Activated CD4-positive, alpha-beta T cell treated with anti-CD3 and anti-CD28 coated beads for 36 hours (primary cell): Measurements from ENCODE around the gene DCTD. TPM values are rescaled to one million over a fixed set of nuclear protein-coding genes. Genes with fewer than 3 reads are reported as not detected.

Source experiments
- ATAC-seq: fragments of 200-7000 bp; cut with Tn5 transposase; one replicate; pipeline ENCODE4 v1.10.0; 2021; ENCODE audit warnings: mild to moderate bottlenecking, moderate library complexity
- CTCF ChIA-PET: fragments of 350-600 bp; sonication (Branson Sonifier 250); formaldehyde crosslinking; loops from one replicate; lab custom pipeline; 2021; ENCODE audit warnings: antibody characterized with exemption; lab: Charles Lee
- POLR2A ChIA-PET: fragments of 350-600 bp; sonication (Branson Sonifier 250); formaldehyde crosslinking; loops from one replicate; lab custom pipeline; 2021; ENCODE audit warnings: antibody characterized with exemption, inconsistent platforms; lab: Charles Lee
- DNase-seq: peaks from one replicate; pipeline ENCODE4 v3.0.0-alpha.2; 2020
- H3K27ac Mint-ChIP-seq: one replicate; pipeline ENCODE4 v1.8.0; 2021; ENCODE audit warnings: mixed read lengths
- H3K27me3 Mint-ChIP-seq: one replicate; pipeline ENCODE4 v1.8.0; 2021; ENCODE audit warnings: mixed read lengths
- H3K36me3 Mint-ChIP-seq: one replicate; pipeline ENCODE4 v1.8.0; 2021; ENCODE audit warnings: low read depth, mixed read lengths
- H3K4me1 Mint-ChIP-seq: one replicate; pipeline ENCODE4 v1.8.0; 2021; ENCODE audit warnings: mixed read lengths
- H3K4me3 Mint-ChIP-seq: one replicate; pipeline ENCODE4 v1.8.0; 2021; ENCODE audit warnings: mild to moderate bottlenecking, moderate library complexity, mixed read lengths
- H3K9me3 Mint-ChIP-seq: one replicate; pipeline ENCODE4 v1.8.0; 2021; ENCODE audit warnings: low read depth, mixed read lengths
- intact Hi-C, 2 experiments: fragments of 100-400 bp; cut with DNase I in 1 of 2; cut with micrococcal nuclease in 1 of 2; formaldehyde crosslinking; loops; one replicate each; pipeline versions ENCODE4 v1.14.2 to v1.15.1; 2022 to 2024; cut with DNase I, micrococcal nuclease
- total RNA-seq, 2 experiments: library from RNA; stranded (reverse); gene quantifications; one replicate each; pipeline ENCODE4 v1.2.3, GENCODE V29; 2021

DCTD gene
- total RNA-seq, 2 experiments from 2014 or later: 119 to 128 TPM

DNA sequence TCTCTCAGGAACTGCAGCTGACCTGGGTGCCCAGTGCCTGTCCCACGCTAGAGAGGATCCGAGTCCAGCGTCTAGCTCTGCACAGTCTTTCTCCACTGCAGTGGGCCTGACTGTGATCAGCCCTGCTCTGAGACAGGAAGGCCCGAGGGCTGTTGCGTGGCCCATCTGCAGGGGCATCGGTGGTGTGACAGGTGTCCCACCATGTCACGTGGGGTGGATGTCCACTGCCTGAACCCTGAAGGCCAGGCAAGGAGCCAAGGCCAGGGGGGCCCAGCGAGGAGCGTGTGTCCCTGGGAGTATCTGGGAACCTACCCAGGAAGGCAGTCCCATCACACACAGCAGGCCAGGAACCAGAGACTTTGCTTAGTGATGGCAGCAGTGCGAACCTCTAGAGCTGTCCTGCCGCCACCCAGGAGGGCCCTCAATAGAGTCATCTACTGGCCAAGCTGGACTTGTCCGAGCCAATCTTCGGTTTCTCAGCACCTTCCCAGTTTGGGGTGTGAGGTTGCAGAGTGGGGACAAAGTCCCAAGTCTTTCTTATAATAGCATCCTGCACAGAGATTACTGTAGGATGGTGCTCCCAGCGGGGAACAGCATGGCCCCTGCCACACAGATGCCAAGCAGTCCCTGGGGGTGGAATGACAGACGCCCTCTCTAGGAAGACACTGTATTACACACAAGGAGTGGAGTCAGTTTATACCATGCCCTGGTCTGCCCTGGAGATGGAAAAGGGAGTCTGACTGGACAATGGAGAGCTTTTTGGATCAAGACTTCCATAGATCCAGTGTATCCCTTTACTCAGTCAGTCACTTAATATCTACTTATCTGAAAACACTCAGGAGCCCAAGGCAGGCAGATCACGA, 38.3 kb downstream of the DCTD start:
- Mint-ChIP-seq H3K27ac (no peak overlapping the region), H3K27me3 (no peaks in the 10 kb centered on the region), H3K4me1 (no peaks in the 10 kb centered on the region), H3K4me3 (no peak overlapping the region), H3K36me3 (peaks cover 31% of the 10 kb centered on the region), H3K9me3 (peaks cover 3% of the 10 kb centered on the region)
- DNase-seq (no peak), ATAC-seq (no peak)
- ChIA-PET CTCF (interaction anchor here (0.6 kb wide), 1 partner anchor 26 kb away, joined by 3 read pairs; no protein-coding TSS in a partner anchor), POLR2A (no interaction called here)
- intact Hi-C loops: no loop called here

DNA sequence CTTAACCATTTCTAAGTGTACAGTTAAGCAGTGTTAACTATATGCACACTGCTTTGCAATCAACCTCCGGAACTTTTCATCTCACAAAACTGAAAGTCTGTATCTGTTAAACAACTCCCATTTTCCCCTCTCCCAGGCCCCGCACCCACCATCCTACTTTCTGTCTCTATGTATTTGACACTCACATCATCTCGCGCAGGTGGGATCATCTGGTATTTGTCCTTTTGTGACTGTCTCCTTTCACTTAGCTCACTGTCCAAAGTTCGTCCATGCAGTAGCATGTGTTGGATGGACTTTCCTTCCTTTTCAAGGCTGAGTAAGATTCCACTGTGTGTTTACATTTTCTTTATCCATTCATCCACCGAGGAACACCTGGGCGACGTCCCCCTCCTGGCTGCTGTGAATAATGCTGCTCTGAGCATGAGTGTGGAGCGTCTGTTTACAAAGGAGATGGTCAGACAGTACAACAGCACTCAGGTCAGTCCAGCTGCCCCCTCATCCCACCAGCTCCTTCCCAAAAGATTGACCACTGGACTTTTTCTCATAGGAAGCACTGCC, 39.8 kb downstream of the DCTD start:
- intact Hi-C loops: no loop called here
- peaks cover 27% of the 10 kb centered on the region for H3K36me3 Mint-ChIP-seq
- CTCF ChIA-PET: no interaction called here
- H3K4me3 Mint-ChIP-seq: no peak overlapping the region
- DNase-seq: no peak
- ATAC-seq: no peak
- POLR2A ChIA-PET: interaction anchor here (0.7 kb wide), 1 partner anchor 77 kb away, joined by 3 read pairs; no protein-coding TSS in a partner anchor
- no peaks in the 10 kb centered on the region for H3K4me1 Mint-ChIP-seq
- H3K9me3 Mint-ChIP-seq: no peaks in the 10 kb centered on the region
- no peaks in the 10 kb centered on the region for H3K27me3 Mint-ChIP-seq
- H3K27ac Mint-ChIP-seq: no peak overlapping the region

DNA sequence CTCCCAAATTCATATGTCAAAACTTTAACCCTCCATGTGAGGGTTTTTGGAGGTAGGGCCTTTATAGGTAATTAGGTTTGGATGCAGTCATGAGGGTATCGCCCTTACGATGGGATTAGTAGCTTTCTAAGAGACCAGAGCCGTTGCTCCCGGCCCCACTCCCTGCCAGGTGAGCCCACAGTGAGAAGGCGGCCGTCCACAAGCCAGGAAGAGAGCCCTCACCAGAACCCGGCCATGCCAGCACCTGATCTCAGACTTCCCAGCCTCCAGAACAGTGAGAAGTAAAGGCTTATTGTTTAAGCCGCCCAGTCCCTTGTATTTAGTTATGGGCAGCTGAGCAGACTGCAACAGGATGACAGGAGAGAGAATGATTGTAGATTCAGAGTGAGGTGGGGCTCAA, 40.8 kb downstream of the DCTD start:
- H3K9me3 Mint-ChIP-seq: no peaks in the 10 kb centered on the region
- no peaks in the 10 kb centered on the region for H3K4me1 Mint-ChIP-seq
- DNase-seq (no peak), ATAC-seq (no peak)
- intact Hi-C loops: no loop called here
- ChIA-PET CTCF (no interaction called here), POLR2A (no interaction called here)
- no peak overlapping the region for H3K27ac Mint-ChIP-seq
- peaks cover 29% of the 10 kb centered on the region for H3K36me3 Mint-ChIP-seq
- H3K27me3 Mint-ChIP-seq: no peaks in the 10 kb centered on the region
- H3K4me3 Mint-ChIP-seq: no peak overlapping the region

DNA sequence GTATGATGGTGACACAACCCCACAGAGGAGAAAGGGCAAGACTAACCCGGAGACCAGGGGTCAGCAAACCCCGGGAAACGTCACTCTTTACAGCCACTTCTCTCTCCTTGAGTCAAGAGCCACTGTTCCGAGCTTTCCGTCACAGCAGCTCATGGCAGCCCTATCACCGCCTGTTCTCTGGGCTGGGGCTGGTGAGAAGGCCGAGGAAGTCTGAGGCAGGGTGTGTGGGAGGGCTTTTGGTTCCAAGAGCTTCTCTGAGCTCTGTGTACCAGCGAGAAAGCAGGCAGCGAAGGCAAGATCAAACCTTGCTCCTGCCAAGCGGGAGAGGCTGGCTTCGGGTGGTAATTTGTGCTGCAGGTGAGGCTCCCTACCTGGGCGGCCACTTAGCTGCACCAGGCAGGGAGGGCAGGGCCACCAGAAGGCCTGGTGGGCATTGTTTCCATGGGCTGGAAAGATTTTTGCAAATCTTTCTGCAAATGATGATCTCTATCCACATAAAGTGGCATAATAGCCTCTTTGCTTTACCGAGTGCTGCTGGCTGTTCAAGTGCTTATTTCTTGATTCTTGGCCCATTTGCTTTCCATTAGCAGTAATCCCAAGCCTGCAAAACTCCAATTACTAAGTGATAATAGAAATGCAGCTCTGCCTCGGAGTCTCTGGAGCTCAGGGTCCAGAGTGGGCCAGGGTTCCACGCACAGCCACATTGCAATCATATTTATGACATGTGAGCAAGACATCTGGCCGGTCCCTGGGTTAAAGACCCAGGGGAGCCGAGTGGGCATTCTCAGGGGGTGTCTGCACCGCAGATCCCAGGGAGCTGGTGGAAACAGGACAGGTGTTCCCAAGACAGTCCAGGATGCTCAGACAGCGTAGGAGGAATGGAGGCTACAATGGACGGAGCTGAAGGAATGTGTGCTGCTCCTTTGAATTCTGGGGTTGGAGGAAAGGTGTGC, 41.5 kb downstream of the DCTD start:
- ATAC-seq (no peak), DNase-seq (no peak)
- Mint-ChIP-seq H3K4me1 (no peaks in the 10 kb centered on the region), H3K9me3 (no peaks in the 10 kb centered on the region), H3K27me3 (no peaks in the 10 kb centered on the region), H3K36me3 (peaks cover 26% of the 10 kb centered on the region), H3K27ac (no peak overlapping the region), H3K4me3 (no peak overlapping the region)
- intact Hi-C loops: no loop called here
- CTCF ChIA-PET: no interaction called here
- POLR2A ChIA-PET: no interaction called here

DNA sequence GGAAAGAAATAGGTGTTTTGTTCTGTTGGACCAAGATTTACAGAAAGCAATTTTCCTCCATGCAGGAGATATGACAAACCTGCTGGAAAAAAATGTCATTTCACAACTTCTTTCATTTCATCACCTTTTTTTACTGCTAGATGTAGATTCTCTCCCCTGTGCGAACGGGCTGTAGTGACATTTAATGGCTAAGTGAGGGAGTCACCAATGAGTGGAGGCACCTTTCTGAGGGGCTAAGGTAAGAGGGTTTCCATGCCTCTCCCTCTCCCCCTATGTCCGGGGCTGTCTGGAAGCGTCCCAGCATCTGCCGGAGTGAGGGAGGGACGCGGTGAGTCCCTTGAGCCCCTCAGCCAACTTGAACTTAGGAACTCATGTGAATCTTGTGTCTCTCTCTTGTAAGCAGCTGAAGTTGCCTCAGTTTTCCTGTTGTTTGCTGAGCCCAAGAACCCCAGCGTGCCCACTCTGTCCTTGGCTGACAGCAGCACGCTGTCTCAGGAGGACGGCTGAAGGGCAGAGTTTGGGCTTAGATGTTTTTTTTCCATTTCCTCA, 42.3 kb downstream of the DCTD start:
- intact Hi-C loops: no loop called here
- peaks cover 24% of the 10 kb centered on the region for H3K36me3 Mint-ChIP-seq
- ATAC-seq (no peak), DNase-seq (no peak)
- POLR2A ChIA-PET: no interaction called here
- H3K4me3 Mint-ChIP-seq: no peak overlapping the region
- H3K9me3 Mint-ChIP-seq: no peaks in the 10 kb centered on the region
- CTCF ChIA-PET: no interaction called here
- H3K27me3 Mint-ChIP-seq: no peaks in the 10 kb centered on the region
- H3K27ac Mint-ChIP-seq: no peak overlapping the region
- no peaks in the 10 kb centered on the region for H3K4me1 Mint-ChIP-seq

DNA sequence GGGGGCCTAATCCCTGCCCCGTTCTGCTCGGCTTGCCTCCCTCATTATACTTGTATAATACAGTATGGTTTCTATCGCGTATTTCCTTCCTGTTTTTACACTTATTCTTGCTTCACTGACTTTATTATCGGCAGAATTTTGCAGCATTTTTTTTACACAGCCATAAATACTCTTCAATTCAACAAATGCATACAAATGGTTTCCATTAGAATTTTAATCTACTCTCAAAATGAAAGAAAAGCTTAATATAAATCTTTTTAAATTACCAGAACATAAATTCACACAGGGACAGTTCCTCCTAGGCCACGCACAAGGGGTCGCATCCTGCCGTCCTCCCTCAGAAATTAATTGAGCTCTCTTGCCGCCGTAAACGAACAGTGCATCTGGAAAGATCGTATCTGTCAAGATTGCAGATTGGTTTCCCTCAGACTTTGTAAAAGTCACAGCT, 42.9 kb downstream of the DCTD start:
- no peak for DNase-seq
- H3K9me3 Mint-ChIP-seq: no peaks in the 10 kb centered on the region
- no peaks in the 10 kb centered on the region for H3K27me3 Mint-ChIP-seq
- intact Hi-C loops: no loop called here
- H3K36me3 Mint-ChIP-seq: peaks cover 24% of the 10 kb centered on the region
- ChIA-PET POLR2A (no interaction called here), CTCF (no interaction called here)
- no peak overlapping the region for H3K27ac Mint-ChIP-seq
- no peak overlapping the region for H3K4me3 Mint-ChIP-seq
- H3K4me1 Mint-ChIP-seq: no peaks in the 10 kb centered on the region
- ATAC-seq: no peak

DNA sequence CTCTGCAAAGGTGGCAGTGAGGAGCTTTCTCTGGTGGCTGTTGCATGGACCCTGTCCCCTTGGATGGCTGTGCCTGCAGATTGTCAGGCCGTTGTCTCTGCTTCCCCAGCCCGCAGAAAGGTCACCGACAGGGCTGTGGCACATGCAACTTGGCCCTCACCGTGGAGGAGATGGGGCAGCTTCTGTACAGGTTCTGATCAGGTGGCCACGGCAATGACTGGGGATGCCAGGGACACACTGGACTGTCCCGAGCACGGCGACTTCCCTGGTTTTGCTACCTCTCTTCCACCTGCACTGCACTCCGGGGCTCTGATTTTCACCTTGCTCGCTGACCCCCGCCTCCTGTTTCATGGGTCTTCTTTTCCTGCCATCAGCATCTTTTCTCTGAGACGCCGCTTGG, 43.5 kb downstream of the DCTD start:
- CTCF ChIA-PET: no interaction called here
- intact Hi-C loops: no loop called here
- no peaks in the 10 kb centered on the region for H3K9me3 Mint-ChIP-seq

DNA sequence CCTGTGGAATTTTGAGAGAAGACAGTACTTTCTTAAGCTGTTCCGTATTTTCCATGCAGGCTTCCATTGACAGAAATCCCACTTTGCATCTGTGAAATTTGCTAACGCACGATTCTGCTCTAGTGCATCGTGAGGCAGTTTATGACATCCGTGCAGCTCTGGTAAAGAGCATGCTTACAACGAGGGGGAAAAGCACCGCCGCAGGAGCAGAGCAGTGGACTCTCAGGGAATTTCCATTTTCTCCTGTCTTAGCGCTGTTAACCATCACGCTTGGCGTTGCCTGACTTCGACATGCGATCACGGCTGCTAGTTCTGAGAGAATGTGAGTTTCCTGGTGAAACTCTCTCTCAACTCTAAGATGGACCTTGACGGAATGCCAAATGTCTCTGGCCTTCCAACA, 43.9 kb downstream of the DCTD start:
- POLR2A ChIA-PET: no interaction called here
- Mint-ChIP-seq H3K9me3 (no peaks in the 10 kb centered on the region), H3K4me3 (no peak overlapping the region), H3K36me3 (peaks cover 24% of the 10 kb centered on the region), H3K27me3 (no peaks in the 10 kb centered on the region), H3K27ac (no peak overlapping the region), H3K4me1 (no peaks in the 10 kb centered on the region)
- ATAC-seq (no peak), DNase-seq (no peak)
- intact Hi-C loops: no loop called here
- CTCF ChIA-PET: no interaction called here

More for the DNA sequence above, 43.5 kb downstream of the DCTD start:
- Mint-ChIP-seq H3K4me1 (no peaks in the 10 kb centered on the region), H3K27ac (no peak overlapping the region), H3K27me3 (no peaks in the 10 kb centered on the region), H3K36me3 (peaks cover 24% of the 10 kb centered on the region), H3K4me3 (no peak overlapping the region)
- ATAC-seq: no peak
- no peak for DNase-seq
- POLR2A ChIA-PET: no interaction called here

DNA sequence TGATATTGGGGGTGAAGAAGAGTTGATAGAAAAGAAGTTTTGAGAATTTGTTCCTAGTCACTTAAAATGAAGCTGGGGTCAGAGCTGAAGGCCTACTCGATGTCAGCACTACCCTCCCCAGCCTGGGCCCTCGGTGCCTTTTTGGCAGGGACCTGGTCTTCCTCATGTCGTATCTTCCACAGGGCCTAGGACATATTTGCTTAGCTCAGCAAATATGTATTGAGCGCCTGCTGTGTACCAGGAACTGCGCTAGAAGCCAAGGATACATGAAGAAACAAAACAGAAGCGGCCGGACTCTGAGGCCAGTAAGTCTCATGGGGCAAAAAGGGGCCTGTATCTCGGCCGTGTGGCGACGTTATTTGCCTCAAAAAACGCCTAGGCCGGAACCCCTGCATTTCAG, 44.3 kb downstream of the DCTD start:
- Mint-ChIP-seq H3K27me3 (no peaks in the 10 kb centered on the region), H3K36me3 (peaks cover 23% of the 10 kb centered on the region), H3K4me3 (no peak overlapping the region), H3K27ac (no peak overlapping the region), H3K9me3 (no peaks in the 10 kb centered on the region), H3K4me1 (no peaks in the 10 kb centered on the region)
- CTCF ChIA-PET: no interaction called here
- intact Hi-C loops: no loop called here
- no peak for ATAC-seq
- POLR2A ChIA-PET: no interaction called here
- DNase-seq: no peak

DNA sequence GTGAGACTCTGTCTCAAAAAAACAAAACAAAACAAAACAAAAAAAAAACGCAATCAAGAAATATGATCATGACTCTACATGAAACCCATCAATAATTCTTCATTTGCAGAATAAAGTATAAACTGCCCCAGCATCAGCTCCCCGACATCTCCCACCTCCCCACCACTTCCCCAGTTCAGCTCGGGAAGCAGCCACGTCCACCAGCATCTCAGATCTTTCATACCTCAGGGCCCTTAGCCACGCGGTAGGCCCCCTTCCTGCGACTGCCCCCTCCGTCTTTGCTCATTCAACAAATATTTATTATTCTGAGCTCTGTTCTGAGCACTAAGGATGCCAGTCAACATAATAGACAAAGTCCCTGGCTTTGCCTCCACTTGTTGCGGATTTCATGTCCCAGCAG, 45.6 kb downstream of the DCTD start:
- Mint-ChIP-seq H3K27ac (no peak overlapping the region), H3K9me3 (no peaks in the 10 kb centered on the region), H3K4me1 (no peaks in the 10 kb centered on the region), H3K36me3 (peaks cover 19% of the 10 kb centered on the region), H3K27me3 (no peaks in the 10 kb centered on the region), H3K4me3 (no peak overlapping the region)
- ATAC-seq: no peak
- intact Hi-C loops: no loop called here
- ChIA-PET POLR2A (no interaction called here), CTCF (no interaction called here)
- DNase-seq: no peak

DNA sequence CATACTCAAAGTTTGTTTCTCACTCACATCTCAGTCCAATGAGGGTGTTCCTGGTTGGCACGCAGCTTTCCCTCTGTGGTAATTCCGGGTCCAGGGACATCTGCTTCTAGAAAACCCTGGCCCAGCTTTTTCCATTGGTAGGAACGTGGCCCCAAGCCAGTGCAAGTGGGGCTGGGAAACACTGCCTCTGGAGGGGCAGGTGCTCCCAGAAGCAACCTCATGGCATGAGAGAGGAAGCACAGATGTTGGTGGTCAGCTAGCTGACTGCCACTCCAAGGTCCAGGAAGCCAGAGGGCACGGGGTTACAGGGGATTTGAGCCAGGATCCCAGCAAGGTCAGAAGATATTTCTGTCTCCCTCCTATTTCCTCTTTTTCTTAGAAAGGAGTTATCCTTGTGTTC, 47.5 kb downstream of the DCTD start:
- Mint-ChIP-seq H3K27me3 (no peaks in the 10 kb centered on the region), H3K4me1 (no peaks in the 10 kb centered on the region), H3K36me3 (peaks cover 13% of the 10 kb centered on the region), H3K27ac (no peak overlapping the region), H3K9me3 (no peaks in the 10 kb centered on the region), H3K4me3 (no peak overlapping the region)
- no peak for DNase-seq
- intact Hi-C loops: no loop called here
- ATAC-seq: no peak
- ChIA-PET CTCF (no interaction called here), POLR2A (no interaction called here)
